ENCODE data around the gene RND1.
"Not testable (repeated sequence)": the region's sequence is repeated elsewhere in the genome, so short reads cannot be mapped to it uniquely, and the experiment has no call there.

DNA sequence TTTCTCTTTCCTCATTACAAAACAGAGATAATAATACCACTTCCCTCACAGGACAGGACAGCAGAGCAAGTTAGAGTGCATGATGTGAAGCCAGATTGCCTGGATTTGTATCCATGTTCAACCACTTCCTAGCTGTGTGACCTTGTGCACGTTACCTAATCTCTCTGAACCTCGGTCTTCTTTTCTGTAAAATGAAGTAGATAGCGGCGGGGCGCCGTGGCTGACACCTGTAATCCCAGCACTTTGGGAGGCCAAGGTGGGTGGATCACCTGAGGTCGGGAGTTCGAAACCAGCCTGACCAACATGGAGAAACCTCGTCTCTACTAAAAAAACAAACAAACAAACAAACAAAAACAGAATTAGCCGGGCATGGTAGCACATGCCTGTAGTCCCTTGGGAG is 10.7 kb downstream of the RND1 start:
- TF ChIP-seq, protein P1, sequence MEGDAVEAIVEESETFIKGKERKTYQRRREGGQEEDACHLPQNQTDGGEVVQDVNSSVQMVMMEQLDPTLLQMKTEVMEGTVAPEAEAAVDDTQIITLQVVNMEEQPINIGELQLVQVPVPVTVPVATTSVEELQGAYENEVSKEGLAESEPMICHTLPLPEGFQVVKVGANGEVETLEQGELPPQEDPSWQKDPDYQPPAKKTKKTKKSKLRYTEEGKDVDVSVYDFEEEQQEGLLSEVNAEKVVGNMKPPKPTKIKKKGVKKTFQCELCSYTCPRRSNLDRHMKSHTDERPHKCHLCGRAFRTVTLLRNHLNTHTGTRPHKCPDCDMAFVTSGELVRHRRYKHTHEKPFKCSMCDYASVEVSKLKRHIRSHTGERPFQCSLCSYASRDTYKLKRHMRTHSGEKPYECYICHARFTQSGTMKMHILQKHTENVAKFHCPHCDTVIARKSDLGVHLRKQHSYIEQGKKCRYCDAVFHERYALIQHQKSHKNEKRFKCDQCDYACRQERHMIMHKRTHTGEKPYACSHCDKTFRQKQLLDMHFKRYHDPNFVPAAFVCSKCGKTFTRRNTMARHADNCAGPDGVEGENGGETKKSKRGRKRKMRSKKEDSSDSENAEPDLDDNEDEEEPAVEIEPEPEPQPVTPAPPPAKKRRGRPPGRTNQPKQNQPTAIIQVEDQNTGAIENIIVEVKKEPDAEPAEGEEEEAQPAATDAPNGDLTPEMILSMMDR (IDR thresholded peaks at IDR 0.05; ENCODE audit: low read depth, low read length) = not testable (repeated sequence)
- TF ChIP-seq, protein P2, sequence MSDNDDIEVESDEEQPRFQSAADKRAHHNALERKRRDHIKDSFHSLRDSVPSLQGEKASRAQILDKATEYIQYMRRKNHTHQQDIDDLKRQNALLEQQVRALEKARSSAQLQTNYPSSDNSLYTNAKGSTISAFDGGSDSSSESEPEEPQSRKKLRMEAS (IDR thresholded peaks at IDR 0.05; ENCODE audit: low read depth, low read length) = not testable (repeated sequence)
- TF ChIP-seq POLR2A (IDR thresholded peaks at IDR 0.05; ENCODE audit: extremely low read depth, insufficient read length); MYC (IDR thresholded peaks at IDR 0.05; ENCODE audit: low read depth, low read length): not testable (repeated sequence)

Measured in NB4 (cell line).